ENCODE data around the gene PRRT1B. TPM values are rescaled to one million over a fixed set of nuclear protein-coding genes. Genes with fewer than 3 reads are reported as not detected.

The PRRT1B gene
- total RNA-seq, 2 experiments from 2014 or later, result not detected

- Mint-ChIP-seq H3K27ac (no peak overlapping the region), H3K36me3 (peaks cover 15% of the 10 kb centered on the region), H3K4me3 (no peak overlapping the region), H3K27me3 (no peaks in the 10 kb centered on the region), H3K4me1 (no peaks in the 10 kb centered on the region), H3K9me3 (no peaks in the 10 kb centered on the region)
- no peak for DNase-seq
Measured at GRCh38 chr9:131516930-131517329, 28.4 kb upstream of the PRRT1B start.

DNA sequence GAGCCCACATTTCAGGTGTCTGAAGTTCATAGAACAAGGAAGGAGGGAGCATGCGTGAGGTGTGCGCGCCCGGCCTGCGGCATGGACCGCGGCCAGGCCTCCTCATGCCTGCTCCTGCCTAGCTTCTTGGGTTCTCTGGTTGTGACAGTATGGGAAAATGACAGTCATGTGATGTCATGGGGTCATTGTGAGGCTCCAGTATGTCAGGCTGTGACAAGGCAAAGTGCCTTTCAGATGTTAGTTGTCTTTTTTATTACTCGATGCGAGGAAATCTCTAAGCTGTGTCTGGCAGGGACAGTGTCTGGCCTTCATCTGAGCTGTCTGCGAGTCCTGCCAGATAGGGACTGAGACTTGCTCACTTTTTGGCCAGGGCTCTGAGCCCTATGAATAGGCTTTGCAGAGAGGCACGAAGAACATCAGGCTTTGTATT lies 27.5 kb upstream of the PRRT1B start:
- peaks cover 17% of the 10 kb centered on the region for H3K36me3 Mint-ChIP-seq
- no peak overlapping the region for H3K27ac Mint-ChIP-seq
- no peaks in the 10 kb centered on the region for H3K4me1 Mint-ChIP-seq
- no peak for DNase-seq
- H3K27me3 Mint-ChIP-seq, result no peaks in the 10 kb centered on the region
- H3K9me3 Mint-ChIP-seq, result no peaks in the 10 kb centered on the region
- no peak overlapping the region for H3K4me3 Mint-ChIP-seq

DNA sequence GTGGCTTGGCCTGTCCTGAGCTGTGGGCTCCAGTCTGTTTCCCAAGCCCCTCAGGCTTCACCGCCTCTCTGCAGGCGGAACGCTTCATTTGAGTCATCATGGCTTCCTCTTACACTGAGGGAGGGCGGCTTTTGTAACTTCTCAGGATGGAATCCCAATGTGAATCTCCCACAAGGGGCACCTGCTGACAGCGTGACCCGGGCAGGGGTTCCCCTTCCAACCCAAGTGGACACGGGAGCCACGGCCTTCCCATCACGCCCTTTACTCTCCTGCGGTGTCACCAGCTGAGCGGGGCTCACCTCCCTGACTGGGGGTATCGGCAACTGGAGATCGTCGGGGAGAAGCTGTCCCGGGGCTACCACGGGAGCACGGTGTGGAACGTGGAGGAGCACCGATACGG lies 26.8 kb upstream of the PRRT1B start:
- Mint-ChIP-seq H3K36me3 (peaks cover 17% of the 10 kb centered on the region), H3K27ac (no peak overlapping the region), H3K27me3 (no peaks in the 10 kb centered on the region), H3K9me3 (no peaks in the 10 kb centered on the region), H3K4me1 (no peaks in the 10 kb centered on the region), H3K4me3 (no peak overlapping the region)
- DNase-seq, result no peak

- no peak overlapping the region for H3K4me3 Mint-ChIP-seq
- no peak overlapping the region for H3K27ac Mint-ChIP-seq
- no peak for DNase-seq
- no peaks in the 10 kb centered on the region for H3K9me3 Mint-ChIP-seq
- no peaks in the 10 kb centered on the region for H3K4me1 Mint-ChIP-seq
- no peaks in the 10 kb centered on the region for H3K27me3 Mint-ChIP-seq
- H3K36me3 Mint-ChIP-seq, result peaks cover 10% of the 10 kb centered on the region
Measured at GRCh38 chr9:131520503-131520902, 24.8 kb upstream of the PRRT1B start.

GRCh38 chr9:131521203-131521602 lies 24.1 kb upstream of the PRRT1B start:
- no peak for DNase-seq
- no peak overlapping the region for H3K4me3 Mint-ChIP-seq
- H3K27ac Mint-ChIP-seq, result no peak overlapping the region
- no peaks in the 10 kb centered on the region for H3K27me3 Mint-ChIP-seq
- H3K4me1 Mint-ChIP-seq, result no peaks in the 10 kb centered on the region
- no peaks in the 10 kb centered on the region for H3K9me3 Mint-ChIP-seq
- H3K36me3 Mint-ChIP-seq, result peaks cover 10% of the 10 kb centered on the region

GRCh38 chr9:131521822-131522221 lies 23.5 kb upstream of the PRRT1B start:
- Mint-ChIP-seq H3K27me3 (no peaks in the 10 kb centered on the region), H3K36me3 (peaks cover 10% of the 10 kb centered on the region), H3K4me3 (no peak overlapping the region), H3K9me3 (no peaks in the 10 kb centered on the region), H3K27ac (no peak overlapping the region), H3K4me1 (no peaks in the 10 kb centered on the region)
- no peak for DNase-seq

DNA sequence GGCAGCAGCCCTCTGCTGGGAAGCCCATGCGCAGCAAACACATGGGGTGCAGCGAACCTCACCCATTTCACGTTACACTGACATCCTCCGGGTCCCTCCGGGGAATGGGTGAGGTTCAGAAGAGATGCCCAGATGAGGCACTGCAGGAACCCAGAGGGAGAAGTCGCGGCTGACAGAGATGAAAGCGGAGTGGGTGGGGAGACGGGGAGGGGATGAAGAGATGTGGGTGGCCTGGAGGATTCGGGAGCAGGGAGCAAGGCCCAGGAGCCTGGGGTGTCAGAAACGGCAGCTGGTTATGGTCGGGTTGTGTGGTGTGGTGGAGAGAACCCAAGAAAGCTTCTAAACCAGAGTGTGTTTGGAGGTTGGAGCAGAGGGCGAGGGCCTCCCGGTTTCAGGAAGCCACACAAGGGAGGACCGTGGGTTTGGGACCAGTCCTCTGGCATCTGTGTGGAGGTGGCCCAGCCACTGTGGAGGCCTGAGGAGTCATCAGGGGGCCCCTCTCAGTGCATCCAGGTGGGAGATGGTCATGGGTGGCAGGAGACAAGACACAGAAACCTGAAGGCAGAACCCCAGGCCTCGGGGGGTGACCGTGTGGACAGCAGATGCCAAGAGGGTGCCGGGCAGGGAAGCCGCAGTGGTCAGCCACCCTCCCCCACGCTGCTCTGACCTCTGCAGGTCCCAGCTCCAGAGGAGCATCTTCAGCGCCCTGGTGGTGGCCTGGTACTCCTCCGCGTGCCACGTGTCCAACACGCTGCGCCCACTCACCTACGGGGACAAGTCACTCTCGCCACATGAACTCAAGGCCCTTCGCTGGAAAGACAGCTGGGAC lies 22.9 kb upstream of the PRRT1B start:
- no peaks in the 10 kb centered on the region for H3K27me3 Mint-ChIP-seq
- H3K4me3 Mint-ChIP-seq, result no peak overlapping the region
- H3K27ac Mint-ChIP-seq, result peak overlapping the region; percentile 29
- H3K4me1 Mint-ChIP-seq, result no peaks in the 10 kb centered on the region
- no peaks in the 10 kb centered on the region for H3K9me3 Mint-ChIP-seq
- DNase-seq, result no peak
- peaks cover 10% of the 10 kb centered on the region for H3K36me3 Mint-ChIP-seq

- no peak overlapping the region for H3K4me3 Mint-ChIP-seq
- H3K9me3 Mint-ChIP-seq, result no peaks in the 10 kb centered on the region
- no peaks in the 10 kb centered on the region for H3K27me3 Mint-ChIP-seq
- H3K27ac Mint-ChIP-seq, result peak overlapping the region; percentile 29
- no peak for DNase-seq
- H3K4me1 Mint-ChIP-seq, result no peaks in the 10 kb centered on the region
- peaks cover 10% of the 10 kb centered on the region for H3K36me3 Mint-ChIP-seq
Measured at GRCh38 chr9:131523086-131523388, 22.3 kb upstream of the PRRT1B start.

GRCh38 chr9:131523451-131524435 lies 21.6 kb upstream of the PRRT1B start:
- Mint-ChIP-seq H3K4me1 (no peaks in the 10 kb centered on the region), H3K9me3 (no peaks in the 10 kb centered on the region), H3K36me3 (peaks cover 10% of the 10 kb centered on the region), H3K27me3 (no peaks in the 10 kb centered on the region), H3K4me3 (no peak overlapping the region), H3K27ac (no peak overlapping the region)
- DNase-seq, result no peak

DNA sequence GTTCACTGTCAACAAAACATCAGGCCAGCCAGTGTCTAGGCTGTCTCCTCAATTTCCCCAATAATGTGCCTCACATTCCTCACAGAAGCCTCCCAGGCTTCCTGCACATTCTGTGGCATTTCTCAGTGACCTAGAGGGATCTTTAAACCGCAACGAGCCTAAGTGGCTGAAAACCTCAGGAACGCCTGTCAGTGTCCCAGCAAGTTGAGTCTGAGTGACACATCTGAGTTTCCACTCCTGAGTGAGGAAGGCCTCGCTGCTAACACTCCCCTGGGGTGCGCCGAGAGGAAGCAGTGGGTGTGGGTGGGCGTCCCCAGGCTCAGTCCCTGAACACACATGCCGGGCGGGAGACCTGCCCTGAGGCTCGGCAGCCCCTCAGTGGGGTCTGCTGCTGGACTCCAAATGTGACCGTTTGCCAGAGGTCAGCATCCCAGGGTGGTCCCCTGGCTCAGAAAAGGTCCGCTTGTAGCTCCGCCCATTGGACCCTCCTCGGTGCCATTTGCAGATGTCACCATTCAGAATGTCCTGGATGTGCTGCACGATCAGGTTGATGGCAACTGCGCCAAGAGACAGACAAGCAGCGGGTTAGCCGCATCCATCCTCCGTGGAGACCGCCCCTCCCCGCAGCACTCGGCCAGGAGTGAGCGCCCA lies 20.5 kb upstream of the PRRT1B start:
- no peak overlapping the region for H3K4me3 Mint-ChIP-seq
- DNase-seq, result no peak
- H3K27ac Mint-ChIP-seq, result peak overlapping the region; percentile 76
- no peaks in the 10 kb centered on the region for H3K9me3 Mint-ChIP-seq
- peaks cover 4% of the 10 kb centered on the region for H3K36me3 Mint-ChIP-seq
- H3K4me1 Mint-ChIP-seq, result no peaks in the 10 kb centered on the region
- no peaks in the 10 kb centered on the region for H3K27me3 Mint-ChIP-seq

DNA sequence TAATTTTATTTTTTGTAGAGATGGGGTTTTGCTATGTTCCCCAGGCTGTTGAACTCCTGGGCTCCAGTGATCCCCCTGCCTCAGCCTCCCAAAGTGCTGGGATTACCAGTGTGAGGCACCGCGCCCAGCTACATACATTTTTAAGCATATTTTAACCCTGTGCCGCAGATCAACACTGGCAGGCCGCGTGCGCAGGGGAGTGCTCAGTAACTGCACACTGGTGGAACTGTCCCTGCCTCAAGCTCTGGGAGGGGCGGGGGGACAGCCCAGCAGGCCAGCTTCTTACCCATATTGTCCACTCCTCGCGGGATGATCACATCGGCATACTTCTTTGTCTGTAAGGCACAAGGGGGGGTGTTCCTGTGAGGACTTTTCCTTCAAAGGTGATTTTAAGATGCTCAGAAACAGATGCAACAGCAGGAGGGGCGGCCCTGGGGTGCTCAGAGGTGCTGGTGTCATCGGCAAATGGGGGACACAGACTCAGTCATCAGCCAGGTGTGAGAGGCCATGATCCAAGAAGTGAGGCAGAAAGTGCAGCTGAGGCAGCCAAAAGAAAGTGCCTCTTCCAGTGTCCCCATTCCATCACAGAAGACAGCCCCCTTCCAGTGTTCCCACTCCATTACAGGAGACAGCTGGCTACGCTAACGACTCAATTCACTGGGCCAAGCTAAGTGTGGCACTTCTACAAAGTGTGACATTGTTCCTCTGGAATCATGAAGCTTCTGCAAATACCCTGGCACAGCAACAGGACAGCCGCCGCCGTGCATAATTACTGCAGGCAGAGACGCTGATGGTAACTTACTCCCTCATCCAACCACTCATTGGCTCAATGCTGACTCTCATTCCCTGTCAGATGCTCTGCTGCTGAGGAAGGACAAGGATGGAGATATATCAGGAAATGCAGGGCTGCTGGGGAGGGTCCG lies 19.4 kb upstream of the PRRT1B start:
- no peaks in the 10 kb centered on the region for H3K4me1 Mint-ChIP-seq

DNA sequence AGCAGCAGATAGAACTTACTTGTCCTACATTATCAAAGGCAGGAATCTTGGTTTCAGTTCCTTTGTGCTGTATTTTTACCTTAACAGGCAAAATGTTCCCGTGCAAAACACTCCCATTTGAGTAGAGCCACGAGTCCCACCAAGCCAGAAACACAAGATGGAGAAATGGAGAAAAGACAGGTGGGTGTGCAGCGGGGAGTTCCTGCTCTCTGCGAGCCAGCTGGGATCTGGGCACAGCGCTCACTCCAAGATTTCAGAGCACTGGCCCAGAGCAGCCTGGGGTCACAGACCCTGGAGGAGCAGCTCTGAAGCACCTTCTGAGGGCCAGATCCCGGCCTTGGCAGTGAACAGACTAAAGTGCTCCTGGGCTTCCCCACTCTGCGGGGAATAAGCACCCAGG lies 17.1 kb upstream of the PRRT1B start:
- DNase-seq, result no peak
- H3K27me3 Mint-ChIP-seq, result no peaks in the 10 kb centered on the region
- H3K4me1 Mint-ChIP-seq, result no peaks in the 10 kb centered on the region
- H3K27ac Mint-ChIP-seq, result no peak overlapping the region
- H3K36me3 Mint-ChIP-seq, result peaks cover 2% of the 10 kb centered on the region
- H3K9me3 Mint-ChIP-seq, result no peaks in the 10 kb centered on the region
- H3K4me3 Mint-ChIP-seq, result peak overlapping the region; percentile 11

More for the DNA sequence above, 19.4 kb upstream of the PRRT1B start:
- no peaks in the 10 kb centered on the region for H3K9me3 Mint-ChIP-seq
- H3K4me3 Mint-ChIP-seq, result no peak overlapping the region
- peaks cover 4% of the 10 kb centered on the region for H3K36me3 Mint-ChIP-seq
- H3K27ac Mint-ChIP-seq, result no peak overlapping the region
- no peaks in the 10 kb centered on the region for H3K27me3 Mint-ChIP-seq
- no peak for DNase-seq

DNA sequence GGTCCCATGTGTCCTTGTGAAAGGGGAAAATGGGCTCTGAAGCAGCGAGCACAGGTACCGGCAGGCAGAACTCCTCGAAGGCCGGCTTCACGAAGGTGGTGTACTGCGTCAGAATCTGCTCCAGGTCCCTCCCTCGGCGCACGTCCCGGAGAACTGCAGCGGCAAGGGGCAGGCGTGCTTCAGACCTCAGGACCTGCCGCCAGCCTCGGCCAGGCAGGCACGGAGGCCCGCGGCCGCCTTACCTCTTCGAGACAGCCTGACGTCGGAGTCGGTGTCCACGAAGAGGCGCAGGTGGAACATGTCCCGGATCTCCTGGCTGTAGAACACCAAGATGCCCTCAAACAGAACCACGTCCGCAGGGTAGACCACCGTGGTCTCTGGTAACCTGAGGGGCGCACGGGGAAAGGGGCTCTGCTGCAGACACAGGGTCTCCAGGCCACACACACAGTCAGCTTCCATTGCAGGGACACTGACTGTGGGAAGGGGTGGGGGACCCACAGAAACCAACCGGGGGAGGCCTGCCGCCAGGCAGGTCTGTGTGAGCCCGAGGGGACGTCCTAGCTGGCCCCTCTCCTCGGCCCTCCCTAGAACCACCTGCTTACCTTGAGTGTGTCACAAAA lies 16.3 kb upstream of the PRRT1B start:
- H3K4me1 Mint-ChIP-seq, result no peaks in the 10 kb centered on the region
- H3K27me3 Mint-ChIP-seq, result no peaks in the 10 kb centered on the region
- no peak overlapping the region for H3K27ac Mint-ChIP-seq
- DNase-seq, result no peak
- H3K4me3 Mint-ChIP-seq, result no peak overlapping the region
- H3K36me3 Mint-ChIP-seq, result peaks cover 2% of the 10 kb centered on the region
- H3K9me3 Mint-ChIP-seq, result no peaks in the 10 kb centered on the region

Measured in activated naive CD8-positive, alpha-beta T cell treated with anti-CD3 and anti-CD28 coated beads for 36 hours (primary cell).